Muscle of arm (tissue), 12 donors: ENCODE data around the gene PAOX. TPM values are rescaled to one million over a fixed set of nuclear protein-coding genes. Genes with fewer than 3 reads are reported as not detected.

ENCODE experiments used
- DNase-seq: peaks from one replicate; pipeline ENCODE4 v3.0.0-alpha.2; 2013
- polyA plus RNA-seq, 12 donors: library from polyadenylated mRNA; unstranded; fragments of 120-200 nt; gene quantifications; one replicate each; pipeline ENCODE4 v1.2.1, GENCODE V29; 2013; ENCODE audit not compliant: insufficient read length in 12 of 12

PAOX gene
- polyA plus RNA-seq, 12 donors, result 2.5 to 4.5 (median 3.6) TPM; not detected in 2

- DNase-seq, result no peak
These were observed 59.7 kb downstream of the PAOX start for GRCh38 chr10:133438711-133439273.

GRCh38 chr10:133439517-133440461 is 60.7 kb downstream of the PAOX start:
- no peak for DNase-seq

- no peak for DNase-seq
These were observed 61.7 kb downstream of the PAOX start for GRCh38 chr10:133440633-133441285.

Other genes with a start within 250 kb of the PAOX start
- gene KNDC1, start 219.0 kb upstream of the PAOX start, polyA plus RNA-seq, result 10 to 100 TPM in 1 of 12 donors, 1 to 10 TPM in 10, not detected in 1; 1.8 to 10.1 (median 5.3) TPM
- not detected for gene UTF1, start 149.0 kb upstream of the PAOX start, polyA plus RNA-seq
- gene VENTX, start 141.4 kb upstream of the PAOX start, polyA plus RNA-seq, result under 1 TPM in 10 of 12 donors, not detected in 2; 0.15 to 0.43 (median 0.19) TPM
- gene ADAM8, start 102.4 kb upstream of the PAOX start, polyA plus RNA-seq, result 1 to 10 TPM in 9 of 12 donors, under 1 TPM in 1, not detected in 2; 0.85 to 5.7 (median 1.5) TPM
- gene TUBGCP2, start 70.4 kb upstream of the PAOX start, polyA plus RNA-seq, result 10 to 100 TPM in 11 of 12 donors, not detected in 1; 29.5 to 47.3 (median 37.7) TPM
- 10 to 100 TPM in 11 of 12 donors, not detected in 1; 26.1 to 39.7 (median 32.2) TPM for gene ZNF511, start 70.3 kb upstream of the PAOX start, polyA plus RNA-seq
- gene CALY, start 42.4 kb upstream of the PAOX start, polyA plus RNA-seq, result under 1 TPM in 1 of 12 donors, not detected in 11; 0.41 TPM
- 10 to 100 TPM in 1 of 12 donors, under 1 TPM in 5, not detected in 6; 0.12 to 24.5 (median 0.43) TPM for gene PRAP1, start 31.9 kb upstream of the PAOX start, polyA plus RNA-seq
- gene FUOM, start 21.2 kb upstream of the PAOX start, polyA plus RNA-seq, result 1 to 10 TPM in 10 of 12 donors, not detected in 2; 3.7 to 7.6 (median 4.7) TPM
- gene ECHS1, start 5.9 kb upstream of the PAOX start, polyA plus RNA-seq, result 100 to 1,000 TPM in 9 of 12 donors, 10 to 100 TPM in 2, not detected in 1; 62.5 to 133 (median 117) TPM
- gene MTG1, start 14.9 kb downstream of the PAOX start, polyA plus RNA-seq, result 10 to 100 TPM in 11 of 12 donors, not detected in 1; 29.2 to 54.2 (median 40.3) TPM
- 1 to 10 TPM in 11 of 12 donors, not detected in 1; 2.6 to 4.6 (median 3.6) TPM for gene SPRN, start 45.4 kb downstream of the PAOX start, polyA plus RNA-seq
- gene SCART1, start 74.7 kb downstream of the PAOX start, polyA plus RNA-seq, result 1 to 10 TPM in 5 of 12 donors, under 1 TPM in 5, not detected in 2; 0.58 to 1.7 (median 1.0) TPM
- gene CYP2E1, start 148.1 kb downstream of the PAOX start, polyA plus RNA-seq, result 1 to 10 TPM in 7 of 12 donors, under 1 TPM in 3, not detected in 2; 0.64 to 2.6 (median 1.2) TPM
- under 1 TPM in 5 of 12 donors, not detected in 7; 0.12 to 0.38 (median 0.30) TPM for gene SYCE1, start 186.3 kb downstream of the PAOX start, polyA plus RNA-seq
- gene FRG2B, start 247.5 kb downstream of the PAOX start, polyA plus RNA-seq, result not detected